ENCODE data around the gene UFM1. TPM values are rescaled to one million over a fixed set of nuclear protein-coding genes. Genes with fewer than 3 reads are reported as not detected.

The UFM1 gene
- 10 to 100 TPM; 38.2 to 74.0 (median 56.1) TPM for total RNA-seq

- TF ChIP-seq CTCF (IDR thresholded peaks at IDR 0.05; ENCODE audit: low read depth), result no peak
Observed at GRCh38 chr13:38349390-38350113, at the start of gene UFM1. TSS of gene UFM1 (plus strand) at chr13:38349851. CDS start at chr13:38349920, 69 bp downstream.

- TF ChIP-seq CTCF (IDR thresholded peaks at IDR 0.05; ENCODE audit: low read depth), result no peak
Observed at GRCh38 chr13:38301236-38301635, 48.4 kb upstream of the UFM1 start.

- no peak for TF ChIP-seq CTCF (IDR thresholded peaks at IDR 0.05; ENCODE audit: low read depth)
Observed at GRCh38 chr13:38303816-38304320, 45.8 kb upstream of the UFM1 start.

- TF ChIP-seq CTCF (IDR thresholded peaks at IDR 0.05; ENCODE audit: low read depth), result no peak
Observed at GRCh38 chr13:38308736-38309135, 40.9 kb upstream of the UFM1 start.

- no peak for TF ChIP-seq CTCF (IDR thresholded peaks at IDR 0.05; ENCODE audit: low read depth)
Observed at GRCh38 chr13:38309397-38309796, 40.3 kb upstream of the UFM1 start.

GRCh38 chr13:38316129-38316528, 33.5 kb upstream of the UFM1 start:
- TF ChIP-seq CTCF (IDR thresholded peaks at IDR 0.05; ENCODE audit: low read depth), result no peak

- no peak for TF ChIP-seq CTCF (IDR thresholded peaks at IDR 0.05; ENCODE audit: low read depth)
Observed at GRCh38 chr13:38321654-38322053, 28.0 kb upstream of the UFM1 start.
